ENCODE data around the gene MSLN.

Gene MSLN

GRCh38 chr16:766820-767640, 6.5 kb downstream of the MSLN start:
- no peak overlapping the region for H3K4me3 ChIP-seq (ENCODE audit: low read length)
- TF ChIP-seq, protein P1, sequence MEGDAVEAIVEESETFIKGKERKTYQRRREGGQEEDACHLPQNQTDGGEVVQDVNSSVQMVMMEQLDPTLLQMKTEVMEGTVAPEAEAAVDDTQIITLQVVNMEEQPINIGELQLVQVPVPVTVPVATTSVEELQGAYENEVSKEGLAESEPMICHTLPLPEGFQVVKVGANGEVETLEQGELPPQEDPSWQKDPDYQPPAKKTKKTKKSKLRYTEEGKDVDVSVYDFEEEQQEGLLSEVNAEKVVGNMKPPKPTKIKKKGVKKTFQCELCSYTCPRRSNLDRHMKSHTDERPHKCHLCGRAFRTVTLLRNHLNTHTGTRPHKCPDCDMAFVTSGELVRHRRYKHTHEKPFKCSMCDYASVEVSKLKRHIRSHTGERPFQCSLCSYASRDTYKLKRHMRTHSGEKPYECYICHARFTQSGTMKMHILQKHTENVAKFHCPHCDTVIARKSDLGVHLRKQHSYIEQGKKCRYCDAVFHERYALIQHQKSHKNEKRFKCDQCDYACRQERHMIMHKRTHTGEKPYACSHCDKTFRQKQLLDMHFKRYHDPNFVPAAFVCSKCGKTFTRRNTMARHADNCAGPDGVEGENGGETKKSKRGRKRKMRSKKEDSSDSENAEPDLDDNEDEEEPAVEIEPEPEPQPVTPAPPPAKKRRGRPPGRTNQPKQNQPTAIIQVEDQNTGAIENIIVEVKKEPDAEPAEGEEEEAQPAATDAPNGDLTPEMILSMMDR (IDR thresholded peaks at IDR 0.05; ENCODE audit: insufficient read depth, low read depth, low read length, missing control alignments): no peak
- DNase-seq (ENCODE audit: low read depth): no peak

DNA sequence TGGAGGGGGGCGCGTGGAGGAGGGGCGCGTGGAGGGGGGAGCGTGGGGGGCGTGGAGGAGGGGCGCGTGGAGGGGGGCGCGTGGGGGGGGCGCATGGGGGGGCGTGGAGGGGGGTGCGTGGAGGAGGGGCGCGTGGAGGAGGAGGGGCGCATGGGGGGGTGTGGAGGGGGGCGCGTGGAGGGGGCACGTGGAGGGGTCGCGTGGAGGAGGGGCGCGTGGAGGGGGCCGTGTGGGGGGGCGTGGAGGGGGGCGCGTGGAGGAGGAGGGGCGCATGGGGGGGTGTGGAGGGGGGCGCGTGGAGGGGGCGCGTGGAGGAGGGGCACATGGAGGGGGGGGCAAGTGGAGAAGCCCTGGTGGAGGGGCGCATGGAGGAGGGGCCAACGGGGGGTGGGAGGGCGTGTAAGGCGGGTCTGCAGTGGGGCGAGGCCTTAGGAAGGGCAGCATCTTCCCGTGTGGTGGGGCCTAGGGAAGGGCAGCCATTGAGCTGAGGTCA, 7.3 kb downstream of the MSLN start:
- TF ChIP-seq, protein P1 (IDR thresholded peaks at IDR 0.05; ENCODE audit: insufficient read depth, low read depth, low read length, missing control alignments): no peak
- no peak overlapping the region for H3K4me3 ChIP-seq (ENCODE audit: low read length)
- no peak for DNase-seq (ENCODE audit: low read depth)

DNA sequence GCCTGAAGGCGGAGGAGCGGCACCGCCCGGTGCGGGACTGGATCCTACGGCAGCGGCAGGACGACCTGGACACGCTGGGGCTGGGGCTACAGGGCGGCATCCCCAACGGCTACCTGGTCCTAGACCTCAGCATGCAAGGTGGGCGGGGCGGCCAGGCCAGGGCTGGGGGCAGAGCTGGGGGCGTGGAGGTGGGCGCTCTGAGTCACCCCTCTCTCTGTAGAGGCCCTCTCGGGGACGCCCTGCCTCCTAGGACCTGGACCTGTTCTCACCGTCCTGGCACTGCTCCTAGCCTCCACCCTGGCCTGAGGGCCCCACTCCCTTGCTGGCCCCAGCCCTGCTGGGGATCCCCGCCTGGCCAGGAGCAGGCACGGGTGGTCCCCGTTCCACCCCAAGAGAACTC, 7.9 kb downstream of the MSLN start:
- no peak overlapping the region for H3K4me3 ChIP-seq (ENCODE audit: low read length)
- TF ChIP-seq, protein P1 (IDR thresholded peaks at IDR 0.05; ENCODE audit: insufficient read depth, low read depth, low read length, missing control alignments): no peak
- DNase-seq (ENCODE audit: low read depth): no peak

- no peak overlapping the region for H3K4me3 ChIP-seq (ENCODE audit: low read length)
- TF ChIP-seq, protein P1 (IDR thresholded peaks at IDR 0.05; ENCODE audit: insufficient read depth, low read depth, low read length, missing control alignments): no peak
- no peak for DNase-seq (ENCODE audit: low read depth)
Measured at GRCh38 chr16:769184-769784, 8.8 kb downstream of the MSLN start.

DNA sequence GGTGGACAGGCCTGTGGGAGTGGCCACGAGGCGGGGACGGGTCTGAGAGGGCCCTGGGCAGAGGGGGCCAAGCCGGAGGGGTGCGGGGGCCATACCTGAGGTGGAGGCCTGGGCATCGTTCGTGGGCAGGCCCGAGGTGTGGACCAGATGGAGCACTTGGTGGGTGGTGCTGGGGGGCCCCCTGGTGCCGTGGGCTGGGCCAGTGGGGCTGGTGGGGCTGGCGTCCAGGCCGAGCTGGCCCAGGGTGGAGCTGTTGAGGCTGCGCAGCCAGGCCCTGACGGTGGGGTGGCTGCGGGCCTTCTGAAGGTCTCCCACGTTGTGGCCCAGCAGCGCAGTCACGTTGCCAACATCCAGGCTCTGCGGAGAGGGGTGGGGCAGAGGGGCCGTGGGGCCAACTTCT, 9.4 kb downstream of the MSLN start:
- DNase-seq (ENCODE audit: low read depth): no peak
- H3K4me3 ChIP-seq (ENCODE audit: low read length): no peak overlapping the region
- TF ChIP-seq, protein P1 (IDR thresholded peaks at IDR 0.05; ENCODE audit: insufficient read depth, low read depth, low read length, missing control alignments): no peak

DNA sequence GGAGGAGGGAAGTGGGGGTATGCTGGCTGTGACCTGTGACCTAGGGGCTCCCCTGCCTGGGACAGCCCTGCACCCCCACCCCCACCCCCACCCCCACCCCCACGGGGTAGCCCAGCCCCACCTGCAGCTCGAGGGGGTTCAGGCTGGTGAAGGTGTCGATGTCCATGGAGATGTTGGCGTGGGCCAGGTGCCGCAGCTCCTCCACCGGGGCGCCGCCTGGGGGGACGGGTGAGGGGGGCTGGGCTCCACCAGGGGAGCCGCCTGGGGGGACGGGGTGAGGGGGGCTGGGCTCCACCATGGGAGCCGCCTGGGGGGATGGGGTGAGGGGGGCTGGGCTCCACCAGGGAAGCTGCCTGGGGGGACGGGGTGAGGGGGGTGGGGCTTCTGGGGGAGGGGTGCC, 9.9 kb downstream of the MSLN start:
- TF ChIP-seq, protein P1 (IDR thresholded peaks at IDR 0.05; ENCODE audit: insufficient read depth, low read depth, low read length, missing control alignments): no peak

More for the DNA sequence above, 9.9 kb downstream of the MSLN start:
- DNase-seq (ENCODE audit: low read depth): no peak
- no peak overlapping the region for H3K4me3 ChIP-seq (ENCODE audit: low read length)
